NCI-H1417 treated with DMSO at 0.1 percent for 48 hours (cell line): Measurements from ENCODE around the gene TAF1B.
A peak's percentile ranks its signal among the peaks of the same experiment; 100 is the strongest.

ENCODE experiments used
- DNase-seq: peaks from one replicate; lab custom pipeline; 2025; lab: John Stamatoyannopoulos, UW

Gene TAF1B

GRCh38 chr2:9941996-9942390 is 98.7 kb downstream of the TAF1B start:
- no peak for DNase-seq

GRCh38 chr2:9944330-9944758 is 101.1 kb downstream of the TAF1B start:
- no peak for DNase-seq

DNA sequence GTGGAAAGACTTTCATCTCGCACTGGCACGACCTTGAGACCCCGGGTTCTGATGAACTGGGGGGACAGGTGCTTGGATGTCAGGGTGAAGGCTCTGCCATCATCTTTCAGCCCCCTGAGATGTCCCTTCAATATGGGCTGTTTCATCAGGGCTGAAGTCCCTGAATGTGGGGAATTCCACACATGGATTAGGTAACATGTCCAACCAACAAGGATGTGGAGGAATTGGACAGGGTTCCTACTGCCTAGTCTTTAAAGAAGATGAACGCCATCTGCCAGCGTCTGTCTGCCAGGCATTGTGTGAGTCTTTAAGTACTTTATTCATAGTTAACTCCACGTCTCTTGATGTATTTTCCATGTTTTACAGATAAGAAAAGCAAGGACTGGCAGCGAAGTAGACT is 102.3 kb downstream of the TAF1B start:
- no peak for DNase-seq

GRCh38 chr2:9946076-9946475 is 102.8 kb downstream of the TAF1B start:
- no peak for DNase-seq

- no peak for DNase-seq
These were observed 103.5 kb downstream of the TAF1B start for GRCh38 chr2:9946818-9947217.

GRCh38 chr2:9948721-9949120 is 105.4 kb downstream of the TAF1B start:
- DNase-seq = no peak

- DNase-seq = no peak
These were observed 106.1 kb downstream of the TAF1B start for GRCh38 chr2:9949239-9949991.

GRCh38 chr2:9949992-9950520 is 106.8 kb downstream of the TAF1B start:
- no peak for DNase-seq

GRCh38 chr2:9950521-9951271 is 107.4 kb downstream of the TAF1B start:
- no peak for DNase-seq

- DNase-seq = no peak
These were observed 107.9 kb downstream of the TAF1B start for GRCh38 chr2:9951272-9951521.

GRCh38 chr2:9951522-9952285 is 108.4 kb downstream of the TAF1B start, which contains the start of gene GRHL1:
TSS of gene GRHL1 (plus strand) at chr2:9951693. CDS start at chr2:9951834, 141 bp downstream.
- peak; percentile 68 for DNase-seq

DNA sequence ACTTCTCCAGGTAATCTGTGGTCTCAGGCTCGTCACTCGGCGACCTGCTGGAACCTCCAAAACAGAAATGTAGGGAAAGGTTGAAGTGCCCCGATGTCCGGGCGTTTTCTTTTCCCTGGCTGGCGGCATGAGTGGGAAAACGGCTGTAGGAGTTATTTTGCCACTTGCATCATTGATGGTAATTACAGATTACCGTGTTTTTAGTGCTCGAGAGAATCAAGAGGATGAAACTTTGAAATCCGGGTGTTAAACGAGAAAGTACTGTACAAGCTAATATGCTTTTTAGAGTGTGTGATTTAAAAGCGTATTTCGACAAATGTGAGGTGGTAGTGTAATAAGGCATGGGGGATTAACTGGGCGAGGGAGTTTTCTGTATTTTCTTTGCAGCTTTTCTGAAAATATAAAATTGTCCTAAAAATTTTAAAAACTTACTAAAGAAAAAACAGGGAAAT is 109.0 kb downstream of the TAF1B start:
- DNase-seq = no peak

DNA sequence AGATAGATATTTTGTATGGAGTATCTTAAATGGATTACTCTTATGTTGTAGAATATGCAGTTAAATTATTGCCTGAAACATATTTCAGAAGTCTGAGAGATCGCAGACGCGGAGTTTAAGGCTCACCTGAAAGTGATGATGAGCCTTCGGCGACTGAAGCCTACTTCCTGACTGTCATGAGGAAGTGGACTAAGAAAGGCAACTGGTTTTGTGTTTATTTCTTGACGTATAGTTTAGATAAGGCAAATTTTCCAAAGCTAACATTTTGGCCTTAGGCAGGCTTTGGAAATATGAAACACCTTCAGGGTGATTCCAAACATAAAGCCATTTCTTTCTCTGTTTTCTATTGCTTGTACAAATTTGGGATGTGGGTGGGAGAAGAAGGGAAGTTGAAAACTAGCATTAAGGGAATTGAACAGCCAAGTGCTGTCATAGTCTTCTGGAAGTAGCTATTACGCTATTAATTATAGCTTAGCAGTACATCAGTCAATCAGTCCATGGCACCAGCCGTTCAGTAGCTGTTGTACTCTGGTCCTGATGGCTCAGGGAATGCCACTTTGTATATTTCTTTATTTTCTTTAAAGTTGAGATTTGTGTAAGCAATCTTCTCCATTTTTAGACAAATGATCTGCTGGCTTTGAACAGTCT is 109.7 kb downstream of the TAF1B start:
- peak; percentile 20 for DNase-seq

- no peak for DNase-seq
These were observed 110.9 kb downstream of the TAF1B start for GRCh38 chr2:9954136-9954535.

- no peak for DNase-seq
These were observed 114.8 kb downstream of the TAF1B start for GRCh38 chr2:9958057-9958456.

DNA sequence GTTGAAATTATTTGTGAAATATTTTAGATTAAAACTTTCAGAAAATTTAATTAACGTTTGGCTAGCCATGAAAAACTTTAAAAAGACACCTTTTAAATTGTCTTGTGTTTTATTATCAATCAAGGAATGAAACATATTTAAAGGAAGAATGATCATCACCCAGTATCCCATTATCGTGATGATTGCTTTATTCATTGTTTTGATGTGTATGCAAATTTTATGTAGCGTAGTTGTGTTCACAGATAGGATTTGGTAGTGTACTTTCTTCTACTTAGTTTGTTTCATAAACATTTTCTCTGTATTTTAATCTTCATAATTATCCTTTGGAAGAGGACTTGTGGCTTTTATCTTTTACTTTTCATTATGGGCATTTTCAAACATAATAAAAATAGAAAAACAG is 116.0 kb downstream of the TAF1B start:
- DNase-seq = no peak

DNA sequence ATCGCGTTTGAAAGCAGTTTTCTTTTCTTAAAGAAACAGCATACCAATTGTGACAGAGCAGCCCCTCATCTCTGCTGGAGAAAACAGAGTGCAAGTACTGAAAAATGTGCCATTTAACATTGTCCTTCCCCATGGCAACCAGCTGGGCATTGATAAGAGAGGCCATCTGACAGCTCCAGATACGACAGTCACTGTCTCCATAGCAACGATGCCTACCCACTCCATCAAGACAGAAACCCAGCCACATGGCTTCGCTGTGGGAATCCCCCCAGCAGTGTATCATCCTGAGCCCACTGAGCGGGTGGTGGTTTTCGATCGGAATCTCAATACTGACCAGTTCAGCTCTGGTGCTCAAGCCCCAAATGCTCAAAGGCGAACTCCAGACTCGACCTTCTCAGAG is 117.7 kb downstream of the TAF1B start:
- DNase-seq = no peak

DNA sequence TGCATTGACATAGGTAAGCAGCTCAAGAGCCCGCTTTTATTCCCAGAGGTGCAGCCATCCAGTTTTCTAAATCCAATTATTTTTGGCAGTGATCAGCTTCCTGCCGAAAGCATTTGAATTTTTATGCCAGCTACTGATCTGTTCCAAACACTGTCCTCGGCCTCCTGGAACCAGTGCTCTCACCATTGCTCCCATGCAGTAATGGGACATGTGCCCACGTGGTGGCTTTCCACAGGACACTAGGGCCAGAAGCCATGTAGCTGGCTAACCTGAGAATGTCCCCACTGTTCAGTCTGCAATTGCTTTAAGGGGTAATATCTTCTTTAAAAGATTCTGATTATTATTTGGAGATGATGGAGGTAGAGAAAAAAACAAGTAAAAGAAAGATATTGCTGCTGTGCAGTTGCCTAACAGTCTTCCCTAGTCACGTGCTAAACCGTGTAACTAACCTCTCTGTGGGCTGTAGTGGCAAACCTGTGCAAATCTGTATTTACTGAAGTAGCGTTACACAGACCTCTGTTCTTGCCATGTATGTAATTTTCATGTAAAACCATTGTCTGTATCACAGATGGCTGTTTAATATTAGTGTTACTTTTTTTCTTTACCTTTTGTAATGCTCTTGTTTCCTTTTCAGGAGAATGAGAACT is 121.2 kb downstream of the TAF1B start:
- no peak for DNase-seq

- DNase-seq = no peak
These were observed 122.0 kb downstream of the TAF1B start for GRCh38 chr2:9965119-9965822.

DNA sequence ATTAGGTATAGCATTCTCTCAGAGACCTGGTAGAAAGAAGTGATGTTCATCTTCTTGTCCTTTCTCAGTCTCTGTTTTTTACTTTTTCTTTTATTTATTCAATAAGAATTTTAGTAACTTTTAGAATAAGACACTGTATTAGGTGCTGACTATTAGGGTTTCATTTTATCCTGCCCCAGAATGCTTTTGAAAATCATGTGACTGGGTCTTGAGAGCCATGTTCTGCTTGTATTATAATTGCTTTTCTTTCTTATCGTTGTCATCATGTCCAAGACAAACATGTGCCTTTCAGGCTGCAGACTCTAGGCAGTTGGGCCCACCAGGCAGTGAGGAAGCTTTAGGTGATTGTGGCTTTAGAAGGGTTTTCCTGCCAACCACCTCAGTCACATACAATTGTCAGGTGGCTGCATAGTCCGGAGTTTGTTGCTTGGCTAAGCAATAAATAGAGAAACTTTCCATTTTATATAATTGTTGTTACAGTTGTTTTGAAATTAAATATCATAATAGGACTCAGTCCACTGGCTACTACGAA is 123.3 kb downstream of the TAF1B start:
- DNase-seq = no peak
